ENCODE data around the gene ACOT4. TPM values are rescaled to one million over a fixed set of nuclear protein-coding genes. Genes with fewer than 3 reads are reported as not detected.
"Not testable (repeated sequence)": the region's sequence is repeated elsewhere in the genome, so short reads cannot be mapped to it uniquely, and the experiment has no call there.

The ACOT4 gene
- total and polyA plus RNA-seq, 2 donors (not counting 3 experiments of a cell fraction or from before 2014, with no cell fraction given) = 0.46 to 0.69 TPM

- H3K9ac ChIP-seq (replicated peaks; ENCODE audit: extremely low read depth, insufficient read depth, low read length) = no peak overlapping the region
- DNase-seq (ENCODE audit: low read depth, low spot score) = no peak
- no peaks in the 10 kb centered on the region for H3K9me3 ChIP-seq (replicated peaks; ENCODE audit: control insufficient read depth, insufficient read depth, low read length)
- no peaks in the 10 kb centered on the region for H3K27me3 ChIP-seq (ENCODE audit: control insufficient read depth in 2 of 2, insufficient read depth in 2 of 2, low read length in 2 of 2)
- ChIA-PET POLR2A (no interaction called here), CTCF (no interaction called here)
- H3K36me3 ChIP-seq (ENCODE audit: control insufficient read depth in 2 of 2, extremely low read depth in 1 of 2, insufficient read depth in 2 of 2, low read length in 2 of 2) = no peaks in the 10 kb centered on the region
- no peaks in the 10 kb centered on the region for H3K79me2 ChIP-seq (ENCODE audit: control insufficient read depth, insufficient read depth, low read length)
- BruUV-seq (replicated peaks) = no TSS peak
- H3K4me2 ChIP-seq (ENCODE audit: insufficient read depth, low read length) = no peak overlapping the region
- FAIRE-seq = no peak
- no peaks in the 10 kb centered on the region for H3K4me1 ChIP-seq (ENCODE audit: control insufficient read depth, extremely low read depth, insufficient read depth, low read length)
- no peaks in the 10 kb centered on the region for H3K9me1 ChIP-seq (replicated peaks; ENCODE audit: control insufficient read depth, extremely low read depth, insufficient read depth, low read length)
- dilution Hi-C loops (cut with MboI; ENCODE audit: extremely low pct_ligation_motif_present, low sequenced_read_pairs) = no loop called here
- H3K4me3 ChIP-seq (replicated peaks in 1 of 3; ENCODE audit: insufficient read depth in 1 of 3, low read depth in 1 of 3, low read length in 3 of 3) = no peak overlapping the region
- H2AFZ ChIP-seq (ENCODE audit: low read depth, low read length) = no peak overlapping the region
- TF ChIP-seq EZH2 (IDR thresholded peaks at IDR 0.05; ENCODE audit: borderline replicate concordance, low read depth, low read length, severe bottlenecking) (no peak), POLR2AphosphoS5 (IDR thresholded peaks at IDR 0.05; ENCODE audit: insufficient read depth, low read depth, low read length) (no peak), CTCF (IDR thresholded peaks at IDR 0.05; ENCODE audit: extremely low read depth in 1 of 2, insufficient read depth in 1 of 2, low read depth in 1 of 2, low read length in 2 of 2) (no peak), POLR2A (IDR thresholded peaks at IDR 0.05; ENCODE audit: low read depth, low read length) (no peak), FOS (IDR thresholded peaks at IDR 0.05; ENCODE audit: borderline replicate concordance, insufficient read depth, low read length) (no peak), MAX (IDR thresholded peaks at IDR 0.05; ENCODE audit: insufficient read depth, insufficient read length) (no peak), GATA2 (IDR thresholded peaks at IDR 0.05; ENCODE audit: insufficient read depth, insufficient read length, low read depth, low read length) (no peak), JUN (IDR thresholded peaks at IDR 0.05; ENCODE audit: borderline replicate concordance, insufficient read depth, insufficient read length, low read depth) (no peak), MYC (IDR thresholded peaks at IDR 0.05; ENCODE audit: low read depth, low read length) (no peak)
- H3K27ac ChIP-seq (ENCODE audit: insufficient read depth, low read depth, low read length) = no peak overlapping the region
- intact Hi-C loops (cut with micrococcal nuclease) = no loop called here
- H4K20me1 ChIP-seq (replicated peaks; ENCODE audit: control insufficient read depth, extremely low read depth, insufficient read depth, low read length) = no peaks in the 10 kb centered on the region
Measured at GRCh38 chr14:73553845-73554244, 37.8 kb upstream of the ACOT4 start.

GRCh38 chr14:73557201-73557600 lies 34.5 kb upstream of the ACOT4 start:
- H3K79me2 ChIP-seq (ENCODE audit: control insufficient read depth, insufficient read depth, low read length); H3K36me3 ChIP-seq (ENCODE audit: control insufficient read depth in 2 of 2, extremely low read depth in 1 of 2, insufficient read depth in 2 of 2, low read length in 2 of 2); H3K9ac ChIP-seq (replicated peaks; ENCODE audit: extremely low read depth, insufficient read depth, low read length); BruUV-seq (replicated peaks); H3K4me2 ChIP-seq (ENCODE audit: insufficient read depth, low read length); intact Hi-C loops (cut with micrococcal nuclease); POLR2A ChIA-PET; dilution Hi-C loops (cut with MboI; ENCODE audit: extremely low pct_ligation_motif_present, low sequenced_read_pairs); DNase-seq (ENCODE audit: low read depth, low spot score); H3K4me1 ChIP-seq (ENCODE audit: control insufficient read depth, extremely low read depth, insufficient read depth, low read length); H2AFZ ChIP-seq (ENCODE audit: low read depth, low read length); H3K9me1 ChIP-seq (replicated peaks; ENCODE audit: control insufficient read depth, extremely low read depth, insufficient read depth, low read length); H3K27me3 ChIP-seq (ENCODE audit: control insufficient read depth in 2 of 2, insufficient read depth in 2 of 2, low read length in 2 of 2); CTCF ChIA-PET; H4K20me1 ChIP-seq (replicated peaks; ENCODE audit: control insufficient read depth, extremely low read depth, insufficient read depth, low read length); H3K27ac ChIP-seq (ENCODE audit: insufficient read depth, low read depth, low read length); H3K4me3 ChIP-seq (replicated peaks in 1 of 3; ENCODE audit: insufficient read depth in 1 of 3, low read depth in 1 of 3, low read length in 3 of 3); FAIRE-seq; H3K9me3 ChIP-seq (replicated peaks; ENCODE audit: control insufficient read depth, insufficient read depth, low read length): not testable (repeated sequence)

GRCh38 chr14:73558238-73558637 lies 33.4 kb upstream of the ACOT4 start:
- H3K9me3 ChIP-seq (replicated peaks; ENCODE audit: control insufficient read depth, insufficient read depth, low read length); CTCF ChIA-PET; H3K4me1 ChIP-seq (ENCODE audit: control insufficient read depth, extremely low read depth, insufficient read depth, low read length); H3K9ac ChIP-seq (replicated peaks; ENCODE audit: extremely low read depth, insufficient read depth, low read length); FAIRE-seq; H3K36me3 ChIP-seq (ENCODE audit: control insufficient read depth in 2 of 2, extremely low read depth in 1 of 2, insufficient read depth in 2 of 2, low read length in 2 of 2); H3K4me3 ChIP-seq (replicated peaks in 1 of 3; ENCODE audit: insufficient read depth in 1 of 3, low read depth in 1 of 3, low read length in 3 of 3); POLR2A ChIA-PET; H3K27ac ChIP-seq (ENCODE audit: insufficient read depth, low read depth, low read length); H2AFZ ChIP-seq (ENCODE audit: low read depth, low read length); H4K20me1 ChIP-seq (replicated peaks; ENCODE audit: control insufficient read depth, extremely low read depth, insufficient read depth, low read length); intact Hi-C loops (cut with micrococcal nuclease); DNase-seq (ENCODE audit: low read depth, low spot score); H3K9me1 ChIP-seq (replicated peaks; ENCODE audit: control insufficient read depth, extremely low read depth, insufficient read depth, low read length); BruUV-seq (replicated peaks); H3K79me2 ChIP-seq (ENCODE audit: control insufficient read depth, insufficient read depth, low read length); H3K27me3 ChIP-seq (ENCODE audit: control insufficient read depth in 2 of 2, insufficient read depth in 2 of 2, low read length in 2 of 2); H3K4me2 ChIP-seq (ENCODE audit: insufficient read depth, low read length); dilution Hi-C loops (cut with MboI; ENCODE audit: extremely low pct_ligation_motif_present, low sequenced_read_pairs): not testable (repeated sequence)
